Cerebellar cortex (tissue), 1 donor: ENCODE results near the gene RNF141.

ENCODE experiments used
- DNase-seq: peaks from one replicate; pipeline ENCODE4 v3.0.0-alpha.2; 2015; ENCODE audit warnings: low spot score

The RNF141 gene

DNA sequence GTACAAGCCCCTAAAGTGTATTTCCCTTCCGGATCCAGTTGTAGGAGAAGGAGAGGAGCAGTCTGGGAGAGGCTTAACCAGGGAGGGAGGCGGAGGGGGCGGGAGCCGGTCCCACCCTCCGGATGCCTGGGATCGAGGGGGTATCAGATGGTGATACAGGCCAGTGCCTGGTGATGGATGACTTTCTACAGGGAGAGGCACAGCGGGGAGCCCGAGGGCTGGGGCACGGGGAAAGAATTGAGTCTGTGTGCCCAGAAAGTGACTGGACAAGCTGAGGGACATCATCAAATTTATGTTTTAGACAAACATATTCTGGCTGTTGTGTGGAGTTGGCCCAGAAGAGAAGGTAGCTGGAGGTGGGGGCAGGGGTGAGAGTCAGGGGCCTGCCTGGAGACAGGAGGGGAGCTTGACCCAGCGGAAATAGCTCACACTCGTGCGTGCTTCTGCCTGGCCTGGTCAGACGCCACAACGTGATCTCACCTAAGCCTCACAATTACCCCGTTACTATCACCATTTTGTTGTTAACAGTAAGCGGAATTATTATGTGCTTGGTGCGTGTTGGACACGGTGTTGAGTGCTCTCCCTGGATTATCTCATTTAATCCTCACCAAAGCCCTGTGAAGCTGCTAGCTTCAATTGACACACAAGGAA lies 43.5 kb downstream of the RNF141 start:
- DNase-seq: no peak

DNA sequence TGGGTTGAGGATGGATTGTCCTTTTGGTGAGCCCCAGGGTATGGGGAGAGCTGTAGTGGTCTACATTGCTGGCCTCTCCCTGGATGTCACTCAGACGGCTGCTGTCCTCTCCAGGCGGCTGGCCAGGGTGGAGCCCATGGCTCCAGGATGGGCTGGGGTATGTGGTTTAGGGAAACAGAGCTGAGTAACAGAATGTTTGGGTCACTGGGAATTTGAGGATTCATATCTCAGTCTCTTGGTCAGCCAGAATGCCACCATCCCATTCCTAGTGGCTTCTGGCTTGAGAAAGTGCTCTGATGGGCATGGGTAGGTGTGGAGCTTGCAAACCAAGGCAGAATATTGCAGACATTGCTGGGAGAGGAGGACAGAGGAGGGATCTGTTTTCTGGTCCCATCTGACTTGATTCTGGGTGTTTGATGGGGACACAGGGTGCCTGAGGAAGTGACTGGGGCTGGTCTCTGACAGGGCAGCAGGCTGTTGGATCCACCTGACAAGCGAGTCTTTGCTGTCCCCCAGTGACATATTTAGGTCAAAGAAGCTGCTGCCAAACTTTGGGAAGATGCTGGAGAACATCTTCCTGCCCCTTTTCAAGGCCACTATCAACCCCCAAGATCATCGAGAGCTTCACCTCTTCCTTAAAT lies 44.6 kb downstream of the RNF141 start:
- DNase-seq: no peak

DNA sequence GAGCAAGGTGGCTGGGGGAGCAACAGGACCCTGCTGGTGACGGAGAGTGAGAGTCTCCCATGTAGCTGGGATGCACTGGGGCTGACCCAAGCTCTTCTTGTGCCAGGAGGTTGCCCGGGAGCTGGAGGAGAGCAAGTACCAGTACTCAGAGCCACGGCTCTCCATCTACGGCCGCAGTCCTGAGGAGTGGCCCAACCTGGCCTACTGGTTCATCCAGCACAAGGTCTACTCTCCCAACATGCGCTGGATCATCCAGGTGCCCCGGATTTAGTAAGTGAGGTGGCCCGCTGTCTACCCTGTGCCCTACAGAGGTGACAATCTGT lies 45.6 kb downstream of the RNF141 start:
- DNase-seq: no peak

DNA sequence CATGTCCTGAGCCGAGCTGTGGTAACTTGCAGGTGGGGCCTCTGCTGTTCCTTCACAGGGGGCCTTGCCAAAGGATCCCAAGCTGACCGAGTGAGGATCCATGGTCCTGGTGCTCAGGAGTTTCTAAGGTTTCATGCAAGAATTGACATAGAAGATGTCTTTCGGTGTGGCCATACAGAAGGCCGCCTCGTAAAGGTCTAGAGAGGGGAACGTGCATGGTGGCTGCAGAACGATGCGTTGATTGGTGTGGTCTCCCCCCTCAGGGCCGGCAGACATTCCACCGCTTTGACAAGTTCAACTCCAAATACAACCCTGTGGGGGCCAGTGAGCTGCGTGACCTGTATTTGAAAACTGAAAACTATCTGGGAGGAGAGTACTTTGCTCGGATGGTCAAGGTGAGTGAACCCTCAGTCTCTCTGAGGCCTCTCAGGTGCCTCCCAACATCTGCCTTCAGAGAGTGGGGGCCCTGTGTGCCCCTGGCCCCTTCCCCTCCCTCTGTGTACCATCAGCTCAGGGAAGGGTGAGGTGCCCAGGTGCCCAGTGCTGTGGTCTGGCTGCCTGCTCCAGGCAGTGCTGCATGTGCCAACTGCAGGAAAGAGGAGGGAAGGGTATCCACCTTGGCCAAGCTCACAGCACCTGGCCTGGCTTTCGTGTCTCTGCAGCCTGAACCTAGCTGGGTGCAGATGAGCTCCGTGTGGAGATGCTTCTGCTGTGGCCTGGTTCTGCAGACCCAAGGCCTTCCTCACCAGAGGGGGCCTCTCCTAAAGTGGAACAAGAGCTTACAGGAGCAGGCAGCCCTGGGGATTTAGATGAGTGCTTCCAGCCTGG lies 46.1 kb downstream of the RNF141 start:
- no peak for DNase-seq

DNA sequence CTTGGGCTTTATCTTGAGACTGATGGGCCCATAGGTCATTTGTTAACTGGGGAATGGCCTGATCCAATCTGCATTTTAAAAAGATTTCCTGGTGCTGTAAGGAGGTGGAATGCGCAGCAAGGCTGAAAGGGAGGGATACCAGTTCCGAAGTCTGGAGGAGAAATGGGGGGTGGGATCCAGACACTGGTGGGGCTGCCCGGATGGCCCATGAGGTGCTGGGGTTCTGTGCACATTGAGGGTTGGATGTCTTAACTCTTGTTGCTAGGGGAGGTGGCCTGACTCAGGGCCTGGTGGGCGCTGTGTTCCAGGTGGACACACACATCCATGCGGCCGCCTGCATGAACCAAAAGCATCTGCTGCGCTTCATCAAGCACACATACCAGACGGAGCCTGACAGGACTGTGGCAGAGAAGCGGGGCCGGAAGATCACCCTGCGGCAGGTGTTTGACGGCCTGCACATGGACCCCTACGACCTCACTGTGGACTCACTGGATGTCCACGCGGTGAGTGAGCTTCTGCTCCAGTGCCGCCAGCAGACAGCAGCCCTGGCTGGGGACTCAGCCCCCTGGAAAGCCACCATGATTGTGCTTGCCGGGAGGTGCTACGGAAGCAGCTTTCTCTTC lies 47.8 kb downstream of the RNF141 start:
- no peak for DNase-seq

DNA sequence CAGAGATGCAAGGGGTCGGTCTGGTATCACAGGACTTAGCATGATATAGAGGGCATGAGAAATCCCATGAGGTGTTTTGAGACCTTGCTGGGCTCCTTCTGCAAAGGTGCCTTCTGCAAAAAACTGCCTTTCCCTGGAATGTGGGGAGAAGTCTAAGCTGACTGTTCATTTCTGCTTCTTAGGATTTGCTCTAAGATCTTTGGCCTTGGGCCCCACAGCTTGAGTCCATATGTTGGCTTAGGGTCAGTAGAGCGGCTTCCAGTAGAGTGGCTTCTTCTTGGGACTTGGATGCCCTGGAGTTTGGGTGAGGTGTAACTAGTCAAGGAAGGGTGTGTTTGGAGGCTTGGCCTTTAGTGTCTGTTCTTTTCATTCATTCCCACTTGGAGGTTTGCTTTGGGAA lies 48.9 kb downstream of the RNF141 start:
- DNase-seq: no peak

DNA sequence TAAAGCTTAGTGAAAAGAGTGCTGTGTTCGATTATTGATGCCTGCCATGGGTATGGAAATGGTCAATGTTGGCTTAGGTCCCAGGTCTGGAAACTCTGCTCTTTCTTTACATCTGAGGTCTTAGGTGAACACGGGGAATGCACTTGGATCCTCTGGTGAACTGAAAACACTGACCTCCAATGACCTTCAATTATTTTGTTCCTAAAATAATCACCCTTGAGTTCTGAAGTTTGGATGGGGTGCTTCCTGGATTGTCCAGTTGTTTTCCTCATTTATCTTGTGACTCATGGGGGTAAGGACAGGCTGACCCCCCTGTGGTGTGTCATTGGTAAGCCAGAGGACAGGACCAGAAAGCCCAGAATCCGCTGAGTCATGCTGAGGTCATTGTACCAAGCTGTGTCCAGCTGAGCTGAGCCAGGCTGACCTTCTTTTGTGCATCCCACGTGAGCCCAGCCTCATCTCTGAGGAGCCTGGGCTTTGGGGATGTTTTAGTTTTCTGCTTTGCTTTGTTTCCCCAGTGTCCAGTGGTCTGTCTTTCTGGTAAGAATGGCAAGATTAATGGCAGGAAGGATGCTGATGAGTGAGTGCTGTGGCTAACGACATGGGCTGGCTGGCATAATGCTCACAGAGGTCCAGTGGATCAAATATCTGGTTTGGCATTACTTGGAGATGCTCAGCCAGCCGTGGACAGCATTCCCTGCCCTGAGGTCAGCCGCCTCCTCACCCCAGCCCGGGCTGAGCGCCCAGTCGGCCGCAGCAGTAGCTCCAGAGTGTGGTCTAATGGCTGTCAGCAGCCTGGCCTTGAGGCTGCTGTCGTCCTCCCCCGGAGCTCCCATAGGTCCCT lies 50.4 kb downstream of the RNF141 start:
- peak; percentile 20 for DNase-seq

DNA sequence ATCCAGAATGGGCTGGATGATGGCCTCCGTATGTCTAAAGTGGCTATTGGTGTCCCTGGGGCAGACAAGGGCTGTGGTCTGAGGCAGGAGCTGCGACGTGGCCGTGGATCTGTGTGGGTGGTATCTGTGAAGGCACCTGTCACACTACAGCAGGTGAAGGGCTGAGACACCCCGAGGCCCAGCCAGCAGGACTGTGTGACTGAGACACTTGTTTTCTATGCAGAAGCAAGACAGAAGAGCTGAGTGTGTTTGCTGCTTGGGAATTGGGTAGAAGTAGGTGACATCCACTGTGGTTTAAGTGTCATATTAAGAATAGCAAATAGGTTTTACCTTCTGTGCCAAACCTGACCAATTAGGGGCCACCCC lies 51.0 kb downstream of the RNF141 start:
- no peak for DNase-seq

DNA sequence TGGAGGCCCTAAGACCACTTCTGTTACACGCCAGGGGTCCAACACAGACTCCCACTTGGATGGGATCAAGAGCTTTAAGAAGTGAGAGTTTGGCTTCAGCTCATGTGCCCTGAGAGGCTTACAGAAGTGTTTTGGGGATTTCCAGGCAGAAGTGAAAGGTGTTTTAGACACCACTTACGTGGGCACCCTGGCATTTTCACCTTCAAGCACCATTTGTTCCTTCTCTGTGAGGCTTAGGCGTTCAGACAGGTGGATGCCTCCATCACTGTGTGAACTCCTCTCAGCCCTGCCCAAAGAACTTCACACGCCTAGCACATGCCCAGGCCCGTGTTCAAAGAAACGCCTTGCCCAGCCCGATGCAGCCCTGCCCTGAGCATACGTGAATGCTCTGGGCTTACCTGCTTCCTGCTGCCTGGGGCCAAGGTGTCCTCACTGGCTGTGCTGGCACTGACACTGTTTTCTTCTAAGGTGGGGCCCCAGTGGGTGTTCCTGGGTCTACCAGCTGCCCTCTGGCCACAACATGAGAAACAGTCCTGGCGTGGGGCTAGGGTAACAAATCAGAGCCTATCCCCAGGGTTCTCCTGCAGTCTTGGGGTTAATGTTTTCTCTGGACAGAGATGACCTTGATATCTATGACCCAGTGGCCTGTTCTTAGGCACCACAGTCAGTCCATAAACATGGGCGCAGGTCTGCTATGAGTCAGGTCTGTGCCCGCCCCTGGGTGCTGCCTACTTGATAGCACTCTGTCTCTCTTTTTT lies 51.9 kb downstream of the RNF141 start:
- no peak for DNase-seq

DNA sequence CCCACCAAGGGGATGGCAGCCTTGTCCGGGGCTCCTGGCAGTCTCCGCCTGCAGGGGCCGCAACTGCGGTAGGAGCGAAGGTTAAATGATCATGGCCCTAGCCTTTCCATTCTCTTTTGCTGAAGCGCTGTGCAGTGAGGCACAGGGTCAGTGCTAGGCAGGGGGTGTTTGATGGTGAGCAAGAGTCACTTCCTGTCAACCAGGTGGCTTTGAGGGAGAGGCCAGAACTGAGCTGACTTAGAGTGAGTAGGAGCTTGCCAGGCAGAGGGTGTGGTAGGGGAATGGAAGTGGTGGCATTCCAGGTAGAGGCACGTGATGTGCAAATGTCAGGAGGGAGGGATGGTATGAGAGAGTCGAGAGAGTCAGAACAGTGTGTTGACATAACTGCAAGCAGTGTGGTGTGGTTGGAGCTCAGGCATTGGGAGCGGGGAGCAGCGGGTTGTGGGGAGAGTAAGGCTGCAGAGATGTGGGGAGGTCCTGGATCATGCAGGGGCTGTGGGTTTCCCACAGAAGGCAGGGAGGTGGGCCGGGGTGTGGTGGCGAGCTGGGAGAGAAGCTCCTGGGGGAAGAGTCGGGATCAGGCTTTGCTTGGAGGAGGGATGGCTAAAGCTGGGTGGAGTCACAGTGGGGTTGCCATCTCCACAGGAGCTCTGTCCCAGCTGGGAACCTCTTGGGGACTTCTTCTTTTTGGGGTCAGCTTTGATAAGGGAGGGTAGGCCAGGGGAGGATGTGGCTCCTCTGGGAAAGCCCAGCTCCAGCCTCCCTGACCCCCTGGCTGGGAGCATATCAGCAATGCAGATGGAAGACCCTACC lies 52.7 kb downstream of the RNF141 start:
- DNase-seq: no peak

DNA sequence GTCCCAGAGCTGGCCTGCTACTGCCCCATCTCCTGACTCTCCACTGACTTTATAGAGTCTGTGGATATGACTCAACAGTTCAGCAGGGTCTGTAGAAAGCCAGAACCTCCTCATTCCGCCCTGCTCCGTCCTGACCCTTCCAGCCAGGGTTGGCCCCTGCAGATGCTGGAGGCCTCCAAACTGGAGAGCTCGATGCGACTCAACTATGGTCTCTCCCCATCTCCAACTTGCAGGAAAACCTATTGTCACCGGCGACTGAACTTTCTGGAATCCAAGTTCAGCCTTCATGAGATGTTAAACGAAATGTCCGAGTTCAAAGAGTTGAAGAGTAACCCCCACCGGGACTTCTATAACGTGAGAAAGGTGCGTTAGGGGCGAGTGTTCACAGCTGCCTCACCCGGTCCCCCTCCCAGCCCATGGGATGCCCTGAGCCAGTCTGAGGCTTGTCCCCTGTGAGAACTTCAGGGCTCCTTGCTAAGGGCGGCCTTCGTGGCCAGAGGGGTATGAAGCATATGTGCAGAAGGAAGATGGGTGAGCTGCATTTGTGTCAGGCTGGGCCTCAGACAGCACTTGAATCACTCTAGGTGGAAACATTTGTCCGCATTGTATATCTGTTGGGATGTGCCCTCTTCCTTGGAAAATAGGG lies 53.9 kb downstream of the RNF141 start:
- no peak for DNase-seq

DNA sequence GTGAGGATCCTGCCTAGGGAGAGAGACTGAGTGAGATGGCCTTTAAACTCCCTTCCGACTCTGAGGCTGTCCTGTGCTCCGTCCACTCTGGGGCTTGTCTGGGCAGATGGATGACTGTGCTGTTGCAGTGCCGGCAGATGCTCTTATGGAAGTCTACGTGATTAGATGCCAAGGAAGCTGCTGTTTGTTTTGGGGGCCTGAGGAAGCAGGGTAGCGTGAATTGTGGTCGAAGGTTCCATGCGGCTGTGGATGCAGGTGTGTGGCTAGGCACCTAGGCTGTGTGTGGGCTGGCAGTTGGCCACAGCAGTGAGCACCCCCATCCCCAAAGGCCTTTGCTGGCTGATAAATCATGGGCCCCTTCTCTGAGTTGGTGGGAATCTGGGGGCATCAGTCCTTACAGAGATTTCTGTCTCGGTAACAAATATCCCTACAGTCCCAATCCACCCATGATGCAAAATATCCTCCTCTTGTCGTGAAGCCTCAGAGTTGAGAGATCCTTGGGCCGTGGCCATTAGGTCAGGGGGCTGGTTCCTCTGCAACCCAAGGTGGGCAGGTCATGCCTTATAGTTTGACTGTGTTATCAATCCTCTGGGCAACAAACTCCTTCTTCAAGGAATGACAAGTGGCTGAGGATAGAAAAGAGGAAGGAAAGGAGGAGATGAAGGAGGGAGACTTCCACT lies 54.7 kb downstream of the RNF141 start:
- DNase-seq: no peak

DNA sequence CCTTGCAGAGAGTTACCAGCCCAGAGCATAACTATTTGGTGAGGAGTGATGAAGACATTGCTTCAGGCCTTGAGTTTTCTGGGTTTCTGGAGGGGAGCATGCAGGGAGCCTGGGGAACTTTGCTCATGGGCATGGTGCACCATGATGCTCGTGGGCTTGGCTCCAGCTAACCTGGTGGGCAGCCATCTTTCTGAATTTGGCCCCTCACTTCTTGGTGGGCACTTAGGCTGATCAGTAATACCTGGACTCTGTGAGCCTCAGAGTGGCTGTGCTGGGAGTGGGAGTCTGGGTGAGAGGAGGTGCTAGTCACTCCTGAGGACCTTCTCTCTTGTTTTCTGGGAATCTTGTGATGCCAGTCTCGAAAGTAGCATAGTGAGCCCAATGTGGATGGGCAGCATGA lies 55.3 kb downstream of the RNF141 start:
- no peak for DNase-seq

DNA sequence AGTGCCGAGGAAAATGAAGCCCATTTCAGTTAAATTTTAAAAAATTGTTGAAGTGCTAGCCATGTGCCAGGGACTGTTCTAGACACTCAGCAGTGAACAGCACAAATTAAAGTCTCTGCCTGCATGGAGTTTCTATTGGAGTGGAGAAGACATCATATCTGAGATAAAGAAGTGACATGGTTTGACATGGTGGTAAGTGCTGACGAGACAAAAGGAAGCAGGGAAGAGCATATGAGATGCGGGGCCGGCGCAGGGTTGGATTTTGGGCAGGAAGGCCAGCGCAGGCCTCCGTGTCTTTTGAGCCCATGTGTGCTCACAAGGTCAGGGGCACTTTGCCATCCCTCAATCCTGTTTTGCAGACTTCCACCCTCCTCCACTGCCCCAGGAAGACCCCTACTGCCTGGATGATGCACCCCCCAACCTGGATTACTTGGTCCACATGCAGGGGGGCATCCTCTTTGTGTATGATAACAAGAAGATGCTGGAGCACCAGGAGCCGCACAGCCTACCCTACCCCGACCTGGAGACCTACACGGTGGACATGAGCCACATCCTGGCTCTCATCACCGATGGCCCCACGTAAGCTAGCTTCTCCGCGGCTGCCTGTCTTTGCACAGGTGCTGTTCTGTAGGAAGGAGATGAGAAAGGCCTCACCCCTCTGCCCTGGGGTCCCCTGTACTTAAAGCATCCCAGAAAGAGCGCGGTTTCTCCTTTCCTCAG lies 56.4 kb downstream of the RNF141 start:
- no peak for DNase-seq

DNA sequence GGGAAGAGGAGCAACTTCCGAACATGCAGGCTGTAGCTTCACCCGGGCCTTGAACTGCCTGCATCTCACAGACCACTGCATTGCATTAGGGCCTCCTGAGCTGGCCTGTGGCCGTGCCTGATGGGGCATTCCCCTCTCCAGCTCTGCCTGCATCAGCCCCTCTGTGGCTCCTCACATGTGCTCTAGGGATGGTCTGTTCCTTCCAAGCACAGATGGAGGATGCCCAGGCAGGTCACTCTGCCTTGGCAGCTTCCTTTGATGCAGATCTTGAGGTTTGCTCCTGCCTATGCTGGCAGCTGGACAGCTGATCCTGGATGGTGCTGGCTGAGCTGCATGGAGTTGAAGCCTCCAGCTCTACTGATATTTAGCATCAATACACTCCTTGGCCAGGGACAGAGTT lies 57.4 kb downstream of the RNF141 start:
- no peak for DNase-seq

DNA sequence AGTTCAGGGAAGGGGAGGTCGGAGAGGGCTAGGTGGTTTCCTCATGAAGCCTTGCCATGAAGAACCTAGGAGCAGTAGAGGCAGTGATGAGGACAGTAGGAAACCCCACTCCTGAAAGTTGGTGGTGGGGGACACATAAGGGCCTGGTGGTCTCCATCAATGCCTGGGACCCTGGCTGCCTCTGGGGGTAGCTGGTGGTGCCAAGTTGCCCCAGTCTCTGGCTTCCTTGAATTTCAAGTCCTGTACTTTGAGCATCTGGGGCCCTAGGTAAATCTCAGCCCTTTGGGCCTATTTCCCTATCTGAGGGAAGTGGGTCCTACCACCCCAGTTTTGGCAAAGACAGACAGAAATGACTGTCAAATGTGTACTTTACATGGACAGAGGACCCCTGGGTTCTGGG lies 57.8 kb downstream of the RNF141 start:
- no peak for DNase-seq

DNA sequence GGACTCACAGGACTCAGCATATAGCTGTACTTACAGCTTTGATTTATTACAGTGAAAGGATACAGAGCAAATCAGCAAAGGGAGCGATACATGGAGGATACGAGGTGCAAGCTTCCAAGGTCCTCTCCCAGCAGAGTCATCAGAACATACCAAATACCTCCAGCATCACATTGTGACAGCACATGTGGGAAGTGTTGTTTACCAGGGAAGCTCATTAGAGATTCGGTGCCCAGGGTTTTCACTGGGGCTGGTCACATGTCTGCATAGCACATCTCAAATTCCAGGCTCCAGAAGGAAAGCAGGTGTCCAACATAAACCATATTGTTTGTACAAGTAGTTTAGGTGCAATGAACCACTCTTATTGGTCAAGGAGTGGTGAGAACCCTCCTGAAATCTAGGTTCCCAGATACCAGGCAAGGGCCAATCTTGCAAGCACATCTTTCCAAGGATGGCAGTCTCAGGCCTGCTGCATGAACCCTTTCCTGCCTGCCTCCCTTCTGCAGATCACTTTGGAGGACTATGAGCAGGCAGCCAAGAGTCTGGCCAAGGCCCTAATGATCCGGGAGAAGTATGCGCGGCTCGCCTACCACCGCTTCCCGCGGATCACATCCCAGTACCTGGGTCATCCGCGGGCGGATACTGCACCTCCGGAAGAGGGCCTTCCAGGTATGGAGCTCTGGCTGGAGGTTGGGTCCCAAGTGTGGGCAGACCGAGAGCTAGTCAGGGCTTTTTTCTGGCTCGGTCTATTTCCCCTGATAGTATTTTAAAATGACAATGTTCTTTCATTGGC lies 59.2 kb downstream of the RNF141 start:
- DNase-seq: no peak

DNA sequence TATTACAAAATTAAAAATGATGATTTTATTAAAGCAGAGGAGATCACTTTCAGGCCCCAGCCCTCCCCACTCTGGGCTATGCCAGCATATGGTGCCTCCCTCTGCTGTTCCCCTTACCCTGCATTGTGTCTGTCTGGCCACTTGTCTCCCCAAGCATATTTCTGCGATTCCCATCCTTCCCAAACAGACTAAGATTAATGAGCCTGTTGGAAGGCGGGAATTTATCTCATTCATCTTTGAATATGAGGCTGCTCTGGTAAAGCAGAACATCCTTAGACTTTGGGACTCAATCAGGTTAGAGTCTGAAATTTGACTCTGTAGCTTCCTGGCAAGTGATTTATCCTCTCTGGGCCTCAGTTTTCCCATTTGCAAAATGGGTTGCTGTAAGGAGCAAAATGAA lies 60.2 kb downstream of the RNF141 start:
- no peak for DNase-seq
